ENCODE results near the gene OR2H2. TPM values are rescaled to one million over a fixed set of nuclear protein-coding genes. Genes with fewer than 3 reads are reported as not detected.

OR2H2 gene
- total RNA-seq, 4 donors from 2014 or later: not detected

- no peak overlapping the region for H3K27ac ChIP-seq
- H3K27me3 ChIP-seq: no peaks in the 10 kb centered on the region
- H3K4me3 ChIP-seq: no peak overlapping the region
- H3K4me1 ChIP-seq: no peaks in the 10 kb centered on the region
- no peak for DNase-seq
- no peaks in the 10 kb centered on the region for H3K9me3 ChIP-seq
- no peak for TF ChIP-seq CTCF (IDR thresholded peaks at IDR 0.05)
- TF ChIP-seq POLR2A (IDR thresholded peaks at IDR 0.05): no peak
- H3K36me3 ChIP-seq: no peaks in the 10 kb centered on the region
Measured at GRCh38 chr6:29563435-29563965, 21.4 kb upstream of the OR2H2 start.

GRCh38 chr6:29564875-29565274 lies 20.0 kb upstream of the OR2H2 start:
- no peaks in the 10 kb centered on the region for H3K4me1 ChIP-seq
- no peaks in the 10 kb centered on the region for H3K9me3 ChIP-seq
- H3K27me3 ChIP-seq: no peaks in the 10 kb centered on the region
- DNase-seq: no peak
- no peaks in the 10 kb centered on the region for H3K36me3 ChIP-seq
- no peak overlapping the region for H3K27ac ChIP-seq
- no peak overlapping the region for H3K4me3 ChIP-seq
- TF ChIP-seq POLR2A (IDR thresholded peaks at IDR 0.05) (no peak), CTCF (IDR thresholded peaks at IDR 0.05) (no peak)

GRCh38 chr6:29566856-29567255 lies 18.1 kb upstream of the OR2H2 start:
- no peak for DNase-seq
- no peak overlapping the region for H3K4me3 ChIP-seq
- TF ChIP-seq POLR2A (IDR thresholded peaks at IDR 0.05) (no peak), CTCF (IDR thresholded peaks at IDR 0.05) (no peak)
- H3K4me1 ChIP-seq: no peaks in the 10 kb centered on the region
- H3K36me3 ChIP-seq: no peaks in the 10 kb centered on the region
- no peak overlapping the region for H3K27ac ChIP-seq
- no peaks in the 10 kb centered on the region for H3K9me3 ChIP-seq
- H3K27me3 ChIP-seq: no peaks in the 10 kb centered on the region

- H3K27me3 ChIP-seq: no peaks in the 10 kb centered on the region
- H3K4me3 ChIP-seq: no peak overlapping the region
- no peak for DNase-seq
- TF ChIP-seq CTCF (IDR thresholded peaks at IDR 0.05) (no peak), POLR2A (IDR thresholded peaks at IDR 0.05) (no peak)
- H3K4me1 ChIP-seq: no peaks in the 10 kb centered on the region
- H3K36me3 ChIP-seq: no peaks in the 10 kb centered on the region
- no peaks in the 10 kb centered on the region for H3K9me3 ChIP-seq
- H3K27ac ChIP-seq: no peak overlapping the region
Measured at GRCh38 chr6:29567541-29567940, 17.4 kb upstream of the OR2H2 start.

- no peak overlapping the region for H3K27ac ChIP-seq
- TF ChIP-seq POLR2A (IDR thresholded peaks at IDR 0.05) (no peak), CTCF (IDR thresholded peaks at IDR 0.05) (no peak)
- no peak overlapping the region for H3K4me3 ChIP-seq
Measured at GRCh38 chr6:29567991-29568390, 16.9 kb upstream of the OR2H2 start.

GRCh38 chr6:29576056-29576455 lies 8.9 kb upstream of the OR2H2 start:
- no peaks in the 10 kb centered on the region for H3K27me3 ChIP-seq
- TF ChIP-seq POLR2A (IDR thresholded peaks at IDR 0.05) (no peak), CTCF (IDR thresholded peaks at IDR 0.05) (no peak)
- H3K9me3 ChIP-seq: no peaks in the 10 kb centered on the region
- no peak overlapping the region for H3K27ac ChIP-seq
- no peak for DNase-seq
- H3K4me1 ChIP-seq: no peaks in the 10 kb centered on the region
- no peaks in the 10 kb centered on the region for H3K36me3 ChIP-seq
- H3K4me3 ChIP-seq: no peak overlapping the region

More at GRCh38 chr6:29567991-29568390, 16.9 kb upstream of the OR2H2 start:
- Histone ChIP-seq H3K9me3 (no peaks in the 10 kb centered on the region), H3K27me3 (no peaks in the 10 kb centered on the region), H3K36me3 (no peaks in the 10 kb centered on the region), H3K4me1 (no peaks in the 10 kb centered on the region)
- DNase-seq: no peak

Data from Peyer's patch (tissue), 4 donors.